Measurements from ENCODE around the gene MTMR8. TPM values are rescaled to one million over a fixed set of nuclear protein-coding genes. Genes with fewer than 3 reads are reported as not detected.

Gene MTMR8
- total RNA-seq, 1 donor from 2014 or later = 0.51 TPM

GRCh38 chrX:64437218-64437617 is 42.0 kb upstream of the MTMR8 start:
- Histone ChIP-seq H3K4me2 (no peak overlapping the region), H3K27me3 (no peaks in the 10 kb centered on the region), H4K20me1 (ENCODE audit: low read depth) (no peaks in the 10 kb centered on the region), H3K4me1 (no peaks in the 10 kb centered on the region), H3F3A (ENCODE audit: low read depth) (no peaks in the 10 kb centered on the region), H3K9me3 (ENCODE audit: low read depth) (no peaks in the 10 kb centered on the region), H3K4me3 (no peak overlapping the region), H3K36me3 (no peaks in the 10 kb centered on the region), H3K27ac (no peak overlapping the region), H3K79me2 (ENCODE audit: low read depth) (no peaks in the 10 kb centered on the region), H2AFZ (replicated peaks) (no peak overlapping the region), H3K9ac (no peak overlapping the region)
- H3K4me3 Mint-ChIP-seq = no peak overlapping the region
- no peak for DNase-seq (ENCODE audit: low spot score)
- TF ChIP-seq CTCF (IDR thresholded peaks at IDR 0.05) (no peak), EZH2phosphoT487 (IDR thresholded peaks at IDR 0.05) (no peak), EZH2 (IDR thresholded peaks at IDR 0.05) (no peak)
- no peaks in the 10 kb centered on the region for H3K36me3 Mint-ChIP-seq
- no peak overlapping the region for H3K27ac Mint-ChIP-seq
- H3K27me3 Mint-ChIP-seq (ENCODE audit: insufficient read depth, low read depth) = no peaks in the 10 kb centered on the region
- peaks cover 8% of the 10 kb centered on the region for H3K4me1 Mint-ChIP-seq
- peaks cover 7% of the 10 kb centered on the region for H3K9me3 Mint-ChIP-seq

DNA sequence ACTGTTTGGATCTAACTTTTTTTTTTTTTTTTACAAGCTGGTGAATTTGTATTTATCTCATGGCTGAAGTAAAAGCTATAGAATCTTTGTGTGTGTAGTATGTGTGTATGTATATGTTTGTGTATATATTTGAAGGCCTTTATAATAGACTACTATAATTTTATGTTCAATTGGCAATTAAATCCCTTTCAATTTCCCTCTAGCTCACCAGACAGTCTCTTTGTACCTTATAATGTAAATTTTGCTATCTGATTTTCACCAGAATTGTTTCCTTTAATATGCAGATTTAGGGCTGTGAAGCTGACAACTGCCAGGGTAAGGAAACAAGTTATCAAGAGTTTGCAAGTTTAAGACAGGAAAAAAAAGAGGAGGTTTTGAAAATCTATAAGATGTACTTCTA is 33.1 kb upstream of the MTMR8 start:
- Histone ChIP-seq H3K4me1 (no peaks in the 10 kb centered on the region), H3K9me3 (ENCODE audit: low read depth) (peaks cover 18% of the 10 kb centered on the region), H3F3A (ENCODE audit: low read depth) (no peaks in the 10 kb centered on the region), H3K4me2 (no peak overlapping the region), H3K9ac (no peak overlapping the region), H4K20me1 (ENCODE audit: low read depth) (no peaks in the 10 kb centered on the region), H3K27me3 (no peaks in the 10 kb centered on the region), H3K79me2 (ENCODE audit: low read depth) (no peaks in the 10 kb centered on the region), H3K4me3 (no peak overlapping the region), H2AFZ (replicated peaks) (no peak overlapping the region), H3K36me3 (no peaks in the 10 kb centered on the region), H3K27ac (no peak overlapping the region)
- peaks cover 33% of the 10 kb centered on the region for H3K4me1 Mint-ChIP-seq
- H3K9me3 Mint-ChIP-seq = peaks cover 13% of the 10 kb centered on the region
- H3K4me3 Mint-ChIP-seq = no peak overlapping the region
- no peaks in the 10 kb centered on the region for H3K27me3 Mint-ChIP-seq (ENCODE audit: insufficient read depth, low read depth)
- no peak overlapping the region for H3K27ac Mint-ChIP-seq
- H3K36me3 Mint-ChIP-seq = no peaks in the 10 kb centered on the region
- DNase-seq (ENCODE audit: low spot score) = no peak
- TF ChIP-seq EZH2 (IDR thresholded peaks at IDR 0.05) = no peak
- TF ChIP-seq EZH2phosphoT487 (IDR thresholded peaks at IDR 0.05) = no peak
- TF ChIP-seq CTCF (IDR thresholded peaks at IDR 0.05) = no peak

DNA sequence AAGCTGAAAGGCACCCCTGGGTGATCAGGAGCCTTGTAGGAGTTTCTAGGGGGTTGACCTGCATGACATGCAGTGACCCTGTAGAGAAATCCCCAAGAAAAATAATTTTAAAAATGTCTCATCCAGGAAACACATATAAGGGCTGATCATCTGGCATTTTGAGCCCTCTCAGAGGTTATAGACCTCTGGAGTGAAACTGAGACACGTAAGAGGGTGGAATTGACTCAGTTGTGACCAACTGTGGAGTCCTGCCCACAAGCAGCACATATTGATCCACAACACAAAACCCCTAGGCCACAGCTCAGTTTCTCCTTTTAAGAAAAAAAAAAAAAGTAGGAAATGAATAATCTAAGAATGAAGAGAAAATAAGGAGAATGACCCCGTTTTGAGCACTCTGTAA is 32.5 kb upstream of the MTMR8 start:
- Mint-ChIP-seq H3K9me3 (peaks cover 10% of the 10 kb centered on the region), H3K4me3 (no peak overlapping the region), H3K4me1 (peaks cover 37% of the 10 kb centered on the region), H3K27ac (peak overlapping the region; percentile 76), H3K27me3 (ENCODE audit: insufficient read depth, low read depth) (peaks cover 2% of the 10 kb centered on the region), H3K36me3 (no peaks in the 10 kb centered on the region)
- Histone ChIP-seq H3K36me3 (no peaks in the 10 kb centered on the region), H3K27me3 (no peaks in the 10 kb centered on the region), H2AFZ (replicated peaks) (no peak overlapping the region), H3F3A (ENCODE audit: low read depth) (no peaks in the 10 kb centered on the region), H3K9ac (no peak overlapping the region), H3K4me2 (no peak overlapping the region), H4K20me1 (ENCODE audit: low read depth) (no peaks in the 10 kb centered on the region), H3K4me3 (no peak overlapping the region), H3K4me1 (no peaks in the 10 kb centered on the region), H3K27ac (no peak overlapping the region), H3K79me2 (ENCODE audit: low read depth) (no peaks in the 10 kb centered on the region), H3K9me3 (ENCODE audit: low read depth) (peaks cover 18% of the 10 kb centered on the region)
- DNase-seq (ENCODE audit: low spot score) = peak; percentile 15
- TF ChIP-seq CTCF (IDR thresholded peaks at IDR 0.05) (no peak), EZH2phosphoT487 (IDR thresholded peaks at IDR 0.05) (no peak), EZH2 (IDR thresholded peaks at IDR 0.05) (no peak)

All from neural progenitor cell (in vitro differentiated cells).